ENCODE results near the gene COMT.
A peak's percentile ranks its signal among the peaks of the same experiment; 100 is the strongest.
"Not testable (repeated sequence)": the region's sequence is repeated elsewhere in the genome, so short reads cannot be mapped to it uniquely, and the experiment has no call there.

Gene COMT

DNA sequence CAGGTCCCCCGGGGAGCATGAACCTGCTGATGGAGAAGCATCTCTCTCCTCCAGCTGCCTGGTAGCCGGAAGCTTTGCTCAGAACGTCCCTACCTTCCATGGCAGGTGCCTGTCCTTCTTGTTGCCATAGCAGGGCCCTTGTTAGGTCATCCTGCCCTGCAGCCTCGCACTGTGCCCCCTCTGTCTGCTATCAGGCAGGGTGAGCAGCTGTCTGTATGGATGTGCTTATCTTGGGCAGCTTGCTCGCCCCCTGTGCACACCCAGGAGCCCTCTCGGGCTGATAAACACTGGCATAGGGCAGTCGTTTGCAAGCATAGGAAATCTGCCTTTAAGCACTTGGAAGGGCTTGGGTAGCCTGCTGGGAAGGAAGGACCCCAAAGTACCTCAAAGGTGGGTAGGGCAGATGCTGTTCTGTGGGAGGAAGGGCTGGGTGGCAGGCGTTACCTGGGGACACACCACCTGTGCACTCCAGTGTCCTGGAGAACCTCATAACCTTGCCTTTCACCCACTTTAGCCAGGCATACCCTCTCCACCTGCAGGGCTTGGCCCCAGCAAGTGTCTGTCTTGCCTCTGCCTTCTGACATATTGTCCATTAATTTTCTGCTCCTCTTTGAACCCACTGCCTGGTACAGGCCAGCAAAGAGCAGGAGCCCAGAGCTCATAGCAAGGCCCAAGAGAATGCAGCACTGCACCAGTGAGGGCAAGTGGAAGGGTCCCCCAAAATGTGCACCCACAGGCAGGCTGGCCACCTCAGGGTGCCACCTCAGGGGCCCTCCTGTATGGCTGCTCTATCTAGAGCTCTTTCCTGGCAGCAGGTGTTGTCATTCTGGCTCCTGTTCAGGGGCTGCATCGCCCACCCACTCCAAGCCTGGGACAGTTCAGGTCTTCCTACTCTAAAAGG, 8.0 kb upstream of the COMT start:
- H3K79me2 ChIP-seq (ENCODE audit: control insufficient read depth, insufficient read depth, low read length, poor library complexity) = no peaks in the 10 kb centered on the region
- no peak overlapping the region for H2BK12ac ChIP-seq (ENCODE audit: low read length)
- peaks cover 3% of the 10 kb centered on the region for H3K9me3 ChIP-seq (ENCODE audit: insufficient read depth, low read depth, low read length)
- H2BK120ac ChIP-seq (ENCODE audit: insufficient read depth, low read length, poor library complexity) = no peak overlapping the region
- no CpG with 5 or more reads among the region's 9 CpGs for WGBS (ENCODE audit: extremely low coverage, insufficient coverage, insufficient read length)
- H3K14ac ChIP-seq (ENCODE audit: low read length) = no peak overlapping the region
- no peak for DNase-seq
- no peak overlapping the region for H2AFZ ChIP-seq (ENCODE audit: insufficient read depth, low read length, poor library complexity)
- H4K8ac ChIP-seq (ENCODE audit: low read depth, low read length) = no peak overlapping the region
- H4K91ac ChIP-seq (ENCODE audit: low read depth, low read length) = no peak overlapping the region
- H4K12ac ChIP-seq (ENCODE audit: low read depth, low read length) = no peak overlapping the region
- no peaks in the 10 kb centered on the region for H3K4me1 ChIP-seq (ENCODE audit: control insufficient read depth in 1 of 2, insufficient read depth in 2 of 2, low read length in 2 of 2)
- H3K27me3 ChIP-seq (ENCODE audit: insufficient read depth, low read length) = no peaks in the 10 kb centered on the region
- H2BK5ac ChIP-seq (ENCODE audit: low read depth, low read length, poor library complexity) = no peak overlapping the region
- H3K9ac ChIP-seq (ENCODE audit: low read length) = no peak overlapping the region
- no peak overlapping the region for H3K4ac ChIP-seq (ENCODE audit: low read depth, low read length)
- no peak overlapping the region for H3K18ac ChIP-seq (ENCODE audit: low read length)
- no peak overlapping the region for H3K23ac ChIP-seq (ENCODE audit: low read length)
- no peak overlapping the region for H3K4me2 ChIP-seq (ENCODE audit: low read length)
- H2AK5ac ChIP-seq (ENCODE audit: low read length) = no peak overlapping the region
- no peaks in the 10 kb centered on the region for H3K79me1 ChIP-seq (ENCODE audit: low read length)
- H3K4me3 ChIP-seq (ENCODE audit: low read depth, low read length) = no peak overlapping the region
- no peaks in the 10 kb centered on the region for H3K36me3 ChIP-seq (ENCODE audit: control insufficient read depth in 1 of 2, insufficient read depth in 2 of 2, low read length in 2 of 2)
- no peak overlapping the region for H3K27ac ChIP-seq (ENCODE audit: low read depth, low read length)

DNA sequence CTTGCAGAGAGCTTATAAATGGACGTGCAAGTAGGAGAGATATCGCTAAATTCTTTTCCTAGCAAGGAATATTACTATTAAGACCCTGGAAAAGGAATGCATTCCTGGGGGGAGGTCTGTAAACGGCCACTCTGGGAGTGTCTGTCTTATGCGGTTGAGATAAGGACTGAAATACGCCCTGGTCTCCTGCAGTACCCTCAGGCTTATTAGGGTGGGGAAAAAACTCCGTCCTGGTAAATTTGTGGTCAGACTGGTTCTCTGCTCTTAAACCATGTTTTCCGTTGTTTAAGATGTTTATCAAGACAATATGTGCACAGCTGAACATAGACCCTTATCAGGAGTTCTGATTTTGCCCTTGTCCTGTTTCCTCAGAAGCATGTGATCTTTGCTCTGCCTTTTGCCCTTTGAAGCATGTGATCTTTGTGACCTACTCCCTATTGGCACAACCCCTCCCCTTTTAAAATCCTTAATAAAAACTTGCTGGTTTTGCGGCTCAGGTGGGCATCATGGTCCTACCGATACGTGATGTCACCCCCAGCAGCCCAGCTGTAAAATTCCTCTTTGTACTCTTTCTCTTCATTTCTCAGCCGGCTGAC, 6.4 kb upstream of the COMT start:
- H3K27ac ChIP-seq (ENCODE audit: low read depth, low read length); H3K4me1 ChIP-seq (ENCODE audit: control insufficient read depth in 1 of 2, insufficient read depth in 2 of 2, low read length in 2 of 2); H4K12ac ChIP-seq (ENCODE audit: low read depth, low read length); H3K9ac ChIP-seq (ENCODE audit: low read length); H3K4ac ChIP-seq (ENCODE audit: low read depth, low read length); H2BK120ac ChIP-seq (ENCODE audit: insufficient read depth, low read length, poor library complexity); H3K9me3 ChIP-seq (ENCODE audit: insufficient read depth, low read depth, low read length); H3K18ac ChIP-seq (ENCODE audit: low read length); H2AFZ ChIP-seq (ENCODE audit: insufficient read depth, low read length, poor library complexity); H3K4me2 ChIP-seq (ENCODE audit: low read length); H3K4me3 ChIP-seq (ENCODE audit: low read depth, low read length); H4K8ac ChIP-seq (ENCODE audit: low read depth, low read length); H3K36me3 ChIP-seq (ENCODE audit: control insufficient read depth in 1 of 2, insufficient read depth in 2 of 2, low read length in 2 of 2); H2AK5ac ChIP-seq (ENCODE audit: low read length); H4K91ac ChIP-seq (ENCODE audit: low read depth, low read length); H3K27me3 ChIP-seq (ENCODE audit: insufficient read depth, low read length); H2BK5ac ChIP-seq (ENCODE audit: low read depth, low read length, poor library complexity); H3K79me2 ChIP-seq (ENCODE audit: control insufficient read depth, insufficient read depth, low read length, poor library complexity); H3K23ac ChIP-seq (ENCODE audit: low read length); H3K79me1 ChIP-seq (ENCODE audit: low read length); H3K14ac ChIP-seq (ENCODE audit: low read length); H2BK12ac ChIP-seq (ENCODE audit: low read length): not testable (repeated sequence)
- no CpG with 5 or more reads among the region's 11 CpGs for WGBS (ENCODE audit: extremely low coverage, insufficient coverage, insufficient read length)
- DNase-seq = peak; percentile 69 to 84

DNA sequence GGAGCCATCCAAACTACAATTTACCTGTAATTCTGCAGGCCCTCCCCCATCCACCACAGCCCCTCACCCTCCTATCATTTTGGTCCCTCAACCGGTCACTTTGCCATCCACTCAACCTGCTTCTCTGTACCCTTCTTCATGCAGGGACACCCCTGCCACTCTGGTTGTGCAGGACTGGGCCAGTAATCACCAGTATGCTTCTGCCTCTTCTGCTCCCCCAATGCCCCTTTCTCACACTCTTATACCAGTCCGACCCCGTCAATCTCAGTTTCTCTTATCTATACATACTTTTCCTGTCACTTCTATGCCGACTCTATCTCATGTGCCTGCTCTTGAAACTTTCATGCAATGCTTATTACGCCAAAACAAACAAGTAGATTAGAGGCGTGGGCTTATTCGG, 5.1 kb upstream of the COMT start:
- H3K4me1 ChIP-seq (ENCODE audit: control insufficient read depth in 1 of 2, insufficient read depth in 2 of 2, low read length in 2 of 2) = no peaks in the 10 kb centered on the region
- no peak overlapping the region for H3K4ac ChIP-seq (ENCODE audit: low read depth, low read length)
- H3K79me2 ChIP-seq (ENCODE audit: control insufficient read depth, insufficient read depth, low read length, poor library complexity) = no peaks in the 10 kb centered on the region
- H2AK5ac ChIP-seq (ENCODE audit: low read length) = no peak overlapping the region
- no peak overlapping the region for H4K12ac ChIP-seq (ENCODE audit: low read depth, low read length)
- no peak overlapping the region for H4K91ac ChIP-seq (ENCODE audit: low read depth, low read length)
- H3K27ac ChIP-seq (ENCODE audit: low read depth, low read length) = no peak overlapping the region
- peaks cover 3% of the 10 kb centered on the region for H3K9me3 ChIP-seq (ENCODE audit: insufficient read depth, low read depth, low read length)
- no CpG with 5 or more reads among the region's 7 CpGs for WGBS (ENCODE audit: extremely low coverage, insufficient coverage, insufficient read length)
- no peaks in the 10 kb centered on the region for H3K79me1 ChIP-seq (ENCODE audit: low read length)
- H3K14ac ChIP-seq (ENCODE audit: low read length) = no peak overlapping the region
- H4K8ac ChIP-seq (ENCODE audit: low read depth, low read length) = no peak overlapping the region
- H2BK120ac ChIP-seq (ENCODE audit: insufficient read depth, low read length, poor library complexity) = no peak overlapping the region
- no peaks in the 10 kb centered on the region for H3K36me3 ChIP-seq (ENCODE audit: control insufficient read depth in 1 of 2, insufficient read depth in 2 of 2, low read length in 2 of 2)
- H2AFZ ChIP-seq (ENCODE audit: insufficient read depth, low read length, poor library complexity) = no peak overlapping the region
- no peak overlapping the region for H3K4me3 ChIP-seq (ENCODE audit: low read depth, low read length)
- no peak overlapping the region for H3K9ac ChIP-seq (ENCODE audit: low read length)
- no peak overlapping the region for H3K18ac ChIP-seq (ENCODE audit: low read length)
- no peak for DNase-seq
- H3K27me3 ChIP-seq (ENCODE audit: insufficient read depth, low read length) = no peaks in the 10 kb centered on the region
- H2BK5ac ChIP-seq (ENCODE audit: low read depth, low read length, poor library complexity) = no peak overlapping the region
- no peak overlapping the region for H2BK12ac ChIP-seq (ENCODE audit: low read length)
- H3K23ac ChIP-seq (ENCODE audit: low read length) = no peak overlapping the region
- no peak overlapping the region for H3K4me2 ChIP-seq (ENCODE audit: low read length)

DNA sequence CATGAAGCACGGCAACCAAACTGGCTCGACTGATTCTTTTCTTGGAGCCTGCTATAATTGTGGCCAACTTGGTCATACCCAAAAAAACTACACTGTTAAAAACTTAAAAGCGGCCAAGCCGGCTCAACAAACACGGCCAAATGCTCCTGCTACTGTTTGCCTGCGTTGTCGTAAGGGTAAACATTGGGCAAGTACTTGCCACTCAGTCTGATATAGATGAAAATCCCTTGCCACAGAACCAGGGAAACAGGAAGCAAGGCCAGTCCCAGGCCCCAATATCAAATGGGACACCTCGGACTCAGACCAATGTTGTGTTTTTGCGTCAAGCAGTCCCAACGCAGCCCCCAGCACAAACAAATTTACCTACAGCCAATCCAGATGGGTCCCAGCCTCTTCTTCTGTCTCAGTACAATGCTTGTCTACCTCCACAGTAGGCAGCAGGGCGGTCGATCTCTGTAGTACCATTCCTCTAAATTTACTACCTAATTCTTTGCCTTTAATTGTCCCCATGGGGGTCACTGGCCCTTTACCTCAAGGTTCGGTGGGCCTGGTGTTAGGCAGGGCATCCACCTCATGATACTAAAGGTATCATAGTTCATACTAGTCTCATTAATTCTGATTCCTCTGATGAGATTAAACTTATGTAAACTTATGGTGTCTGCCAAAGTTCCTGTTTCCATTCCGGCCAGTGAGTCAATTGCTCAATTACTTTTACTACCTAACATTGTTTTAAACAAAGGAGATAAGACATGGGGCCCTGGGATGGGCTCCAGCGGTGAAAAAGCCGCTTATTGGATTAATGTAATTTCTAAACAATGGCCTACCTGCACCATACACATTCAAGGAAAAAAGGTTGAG, 3.7 kb upstream of the COMT start:
- Histone ChIP-seq H3K4me1 (ENCODE audit: control insufficient read depth in 1 of 2, insufficient read depth in 2 of 2, low read length in 2 of 2) (peaks cover 6 to 9% of the 10 kb centered on the region in 2 experiments), H4K12ac (ENCODE audit: low read depth, low read length) (no peak overlapping the region), H3K18ac (ENCODE audit: low read length) (no peak overlapping the region), H3K27ac (ENCODE audit: low read depth, low read length) (no peak overlapping the region), H4K8ac (ENCODE audit: low read depth, low read length) (no peak overlapping the region), H3K9me3 (ENCODE audit: insufficient read depth, low read depth, low read length) (peaks cover 3% of the 10 kb centered on the region), H2AK5ac (ENCODE audit: low read length) (no peak overlapping the region), H2AFZ (ENCODE audit: insufficient read depth, low read length, poor library complexity) (no peak overlapping the region), H3K79me2 (ENCODE audit: control insufficient read depth, insufficient read depth, low read length, poor library complexity) (no peaks in the 10 kb centered on the region), H3K9ac (ENCODE audit: low read length) (no peak overlapping the region), H3K79me1 (ENCODE audit: low read length) (peaks cover 3% of the 10 kb centered on the region), H3K27me3 (ENCODE audit: insufficient read depth, low read length) (no peaks in the 10 kb centered on the region), H3K14ac (ENCODE audit: low read length) (no peak overlapping the region), H2BK120ac (ENCODE audit: insufficient read depth, low read length, poor library complexity) (no peak overlapping the region), H3K4me3 (ENCODE audit: low read depth, low read length) (no peak overlapping the region), H3K23ac (ENCODE audit: low read length) (no peak overlapping the region), H2BK5ac (ENCODE audit: low read depth, low read length, poor library complexity) (no peak overlapping the region), H2BK12ac (ENCODE audit: low read length) (no peak overlapping the region), H4K91ac (ENCODE audit: low read depth, low read length) (no peak overlapping the region), H3K36me3 (ENCODE audit: control insufficient read depth in 1 of 2, insufficient read depth in 2 of 2, low read length in 2 of 2) (no peaks in the 10 kb centered on the region), H3K4ac (ENCODE audit: low read depth, low read length) (no peak overlapping the region), H3K4me2 (ENCODE audit: low read length) (no peak overlapping the region)
- DNase-seq = no peak
- no CpG with 5 or more reads among the region's 16 CpGs for WGBS (ENCODE audit: extremely low coverage, insufficient coverage, insufficient read length)
